GM21717 (cell line): ENCODE results near the gene RNF223.

Experiments
- ATAC-seq: cut with Tn5 transposase; IDR thresholded peaks from one replicate; pipeline ENCODE4 v1.9.1; 2021; ENCODE audit warnings: mild to moderate bottlenecking, moderate library complexity; ENCODE audit not compliant: unreplicated experiment

The RNF223 gene

DNA sequence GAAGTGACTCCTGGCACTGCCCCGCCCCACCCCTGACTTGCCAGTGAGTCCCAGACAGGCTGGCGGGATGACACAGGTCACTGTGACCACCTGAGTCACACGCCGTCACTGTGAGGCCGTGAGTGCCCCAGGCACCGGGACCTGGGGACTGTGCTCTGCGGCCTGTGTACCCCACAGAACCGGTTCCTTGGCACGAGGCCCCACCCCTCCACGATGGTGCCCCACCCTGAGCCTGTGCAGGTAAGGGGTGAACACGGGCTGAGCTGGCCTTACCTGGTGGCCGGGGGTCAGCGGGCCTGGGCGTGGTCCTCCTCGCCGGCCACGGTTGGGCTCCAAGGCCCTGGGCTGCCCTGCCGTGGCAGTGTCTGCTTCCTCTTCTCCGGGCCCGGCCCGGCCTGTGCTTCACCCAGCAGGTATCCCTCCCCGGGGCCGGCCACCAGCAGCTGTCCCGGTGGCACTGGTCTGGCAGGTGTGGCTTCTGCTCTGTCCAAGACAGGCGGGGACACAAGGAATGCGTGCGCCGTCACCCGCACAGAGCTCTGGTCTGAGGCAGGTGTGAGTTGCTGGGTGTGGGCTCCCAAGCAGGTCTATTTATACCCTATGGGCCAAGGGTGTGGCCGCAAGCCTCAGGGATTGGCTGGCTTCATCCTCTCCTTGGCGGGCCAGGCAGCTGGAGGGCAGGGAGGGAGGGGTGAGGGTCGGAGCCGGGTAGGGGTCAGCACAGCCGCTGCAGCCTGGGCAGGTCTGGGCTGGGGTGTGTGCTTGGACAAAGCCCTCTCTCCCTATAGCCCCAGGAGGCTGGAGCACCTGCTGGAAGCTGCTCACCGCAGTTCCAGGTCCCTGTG is at the start of gene RNF223:
Gene RNF223, minus strand, starts transcription at position 564 of the 845 bp plus-strand sequence. CDS start 1,740 bp downstream, outside the sequence.
- ATAC-seq = no peak

DNA sequence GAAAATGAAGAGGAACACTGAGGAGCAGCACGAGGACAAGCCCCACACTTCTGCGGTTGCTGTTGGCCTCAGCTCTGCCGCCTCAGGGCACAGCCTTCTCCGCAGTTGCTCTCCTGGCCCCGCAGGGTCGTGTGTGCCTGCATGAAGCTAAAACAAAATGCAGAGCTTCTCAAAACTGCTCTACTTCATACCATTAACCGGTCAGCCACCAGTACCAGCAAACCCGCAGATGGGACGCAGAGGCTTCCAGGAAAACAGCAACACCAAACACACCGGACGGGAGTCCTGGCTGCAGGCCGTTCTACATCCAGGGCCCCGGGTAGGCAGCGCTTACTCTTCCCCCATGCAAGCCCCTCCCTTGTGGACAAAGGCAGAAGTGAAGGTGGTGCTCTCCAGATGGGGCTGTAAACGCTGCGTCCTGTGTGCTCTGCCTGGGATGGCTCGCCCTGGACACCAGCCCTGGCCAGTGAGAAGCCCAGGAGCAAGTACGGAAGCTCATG is 48.9 kb upstream of the RNF223 start:
- ATAC-seq = no peak

- no peak for ATAC-seq
These were observed 48.1 kb upstream of the RNF223 start for GRCh38 chr1:1122078-1122811.

GRCh38 chr1:1121611-1122077 is 47.5 kb upstream of the RNF223 start:
- ATAC-seq = no peak

DNA sequence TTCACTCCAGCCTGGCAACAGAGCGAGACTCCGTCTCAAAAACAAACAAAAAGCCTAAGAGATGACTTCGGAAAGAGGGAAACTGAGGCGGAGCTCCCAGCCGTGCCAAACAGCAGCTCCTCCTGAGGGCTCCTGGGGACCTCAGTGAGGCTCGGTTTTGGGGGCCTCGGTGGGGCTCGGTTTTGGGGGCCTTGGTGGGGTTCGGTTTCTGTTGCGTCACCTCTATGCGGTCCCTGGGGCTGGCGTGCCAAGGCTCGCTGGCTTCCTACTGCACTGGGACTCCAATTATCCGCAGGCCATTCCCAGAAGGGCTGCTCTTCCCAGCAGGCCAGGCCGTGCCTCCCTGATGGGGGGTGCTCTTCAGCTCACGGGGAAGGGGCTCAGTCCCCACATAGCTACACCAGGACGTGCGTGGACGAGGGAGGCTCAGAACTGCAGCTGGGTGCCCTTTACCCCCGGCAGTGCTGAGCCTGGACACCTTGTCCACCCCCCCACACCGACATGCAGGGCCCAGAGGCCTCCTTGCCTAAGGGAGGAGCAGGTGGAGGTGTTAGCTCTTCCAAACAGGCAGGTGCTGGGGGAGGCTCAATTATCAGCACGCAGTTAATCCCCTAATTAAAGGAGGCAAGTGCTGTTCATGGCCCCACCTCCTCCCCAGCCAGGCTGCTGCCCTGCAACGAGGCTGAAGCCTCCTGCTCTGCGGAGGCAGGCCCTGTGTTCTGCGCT is 46.9 kb upstream of the RNF223 start:
- ATAC-seq = no peak

DNA sequence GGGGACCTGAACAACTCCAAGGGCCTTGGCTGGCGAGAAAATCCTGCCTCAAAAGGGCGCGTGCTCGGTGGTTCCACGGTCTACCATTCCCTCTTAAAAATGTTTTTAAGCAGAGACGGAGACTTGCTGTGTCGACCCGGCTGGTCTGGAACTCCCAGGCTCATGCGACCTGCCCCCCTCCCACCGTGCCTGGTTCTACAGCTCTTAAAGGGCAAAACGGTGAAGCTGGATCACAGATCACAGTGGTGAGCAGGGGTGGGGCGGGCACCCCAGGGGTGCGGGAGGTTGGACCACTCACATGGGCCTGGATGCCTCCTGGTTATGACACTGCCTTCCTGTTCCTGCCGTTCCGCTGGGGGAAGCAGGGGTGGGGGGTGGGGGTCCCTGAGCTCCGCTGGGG is 46.0 kb upstream of the RNF223 start:
- ATAC-seq = no peak

GRCh38 chr1:1119272-1119890 is 45.3 kb upstream of the RNF223 start:
- ATAC-seq = no peak

DNA sequence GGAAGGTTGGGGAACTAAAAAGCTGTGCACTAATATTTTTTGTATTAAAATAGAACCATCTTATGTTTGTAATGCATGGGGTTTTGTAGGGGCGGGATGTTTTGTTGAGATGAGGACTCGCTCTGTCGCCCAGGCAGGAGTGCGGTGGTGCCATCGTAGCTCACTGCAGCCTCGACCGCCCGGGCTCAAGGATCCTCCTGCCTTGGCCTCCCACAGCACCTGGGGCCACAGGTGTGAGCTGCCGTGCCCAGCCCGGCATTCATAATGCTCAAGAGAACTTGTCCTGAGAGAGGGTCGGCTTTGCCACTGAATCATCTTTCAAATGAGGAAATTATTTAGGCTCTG is 44.7 kb upstream of the RNF223 start:
- ATAC-seq = no peak

DNA sequence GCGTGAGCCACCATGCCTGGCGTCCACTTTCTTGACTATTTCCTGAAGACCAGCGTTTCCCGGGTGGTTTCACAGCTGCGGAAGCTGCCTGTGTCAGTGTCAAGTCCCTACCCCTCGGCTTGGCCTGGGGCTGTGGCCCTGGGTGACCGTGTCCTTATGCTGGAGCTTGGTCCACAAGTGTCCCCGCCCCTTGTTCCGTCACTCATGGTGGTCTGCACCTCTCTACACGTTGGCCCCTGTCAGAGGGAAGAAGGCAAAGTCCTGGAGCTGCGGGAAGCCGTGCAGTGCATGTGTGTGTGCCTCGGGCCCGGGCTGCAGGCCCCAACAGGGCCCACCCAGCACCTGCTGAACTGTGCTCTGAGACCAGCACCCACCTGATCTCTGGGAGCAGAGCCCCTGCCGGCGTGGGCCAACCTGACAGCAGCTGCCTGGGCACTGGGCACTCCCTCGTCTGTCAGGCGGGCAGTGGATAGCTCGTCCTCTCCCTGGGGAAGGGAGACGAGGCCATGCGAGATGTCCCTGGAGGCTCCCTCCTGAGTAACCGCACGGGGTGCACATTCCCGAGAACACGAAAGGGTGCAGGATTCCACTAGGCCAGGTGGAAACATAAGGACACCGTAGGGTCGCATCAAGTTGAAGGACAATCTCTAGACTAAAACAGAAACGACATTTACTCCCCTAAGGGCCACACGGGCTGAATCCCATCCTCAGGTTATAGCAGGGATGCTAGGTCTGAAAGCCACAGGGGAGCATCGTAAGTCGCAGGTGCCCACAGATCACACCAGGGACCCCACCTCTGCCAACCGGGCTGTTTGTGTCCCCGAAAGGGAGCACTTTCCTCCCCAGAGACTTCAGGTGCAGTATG is 44.1 kb upstream of the RNF223 start:
- no peak for ATAC-seq

- no peak for ATAC-seq
These were observed 43.3 kb upstream of the RNF223 start for GRCh38 chr1:1117469-1117831.

- no peak for ATAC-seq
These were observed 42.8 kb upstream of the RNF223 start for GRCh38 chr1:1116701-1117468.

DNA sequence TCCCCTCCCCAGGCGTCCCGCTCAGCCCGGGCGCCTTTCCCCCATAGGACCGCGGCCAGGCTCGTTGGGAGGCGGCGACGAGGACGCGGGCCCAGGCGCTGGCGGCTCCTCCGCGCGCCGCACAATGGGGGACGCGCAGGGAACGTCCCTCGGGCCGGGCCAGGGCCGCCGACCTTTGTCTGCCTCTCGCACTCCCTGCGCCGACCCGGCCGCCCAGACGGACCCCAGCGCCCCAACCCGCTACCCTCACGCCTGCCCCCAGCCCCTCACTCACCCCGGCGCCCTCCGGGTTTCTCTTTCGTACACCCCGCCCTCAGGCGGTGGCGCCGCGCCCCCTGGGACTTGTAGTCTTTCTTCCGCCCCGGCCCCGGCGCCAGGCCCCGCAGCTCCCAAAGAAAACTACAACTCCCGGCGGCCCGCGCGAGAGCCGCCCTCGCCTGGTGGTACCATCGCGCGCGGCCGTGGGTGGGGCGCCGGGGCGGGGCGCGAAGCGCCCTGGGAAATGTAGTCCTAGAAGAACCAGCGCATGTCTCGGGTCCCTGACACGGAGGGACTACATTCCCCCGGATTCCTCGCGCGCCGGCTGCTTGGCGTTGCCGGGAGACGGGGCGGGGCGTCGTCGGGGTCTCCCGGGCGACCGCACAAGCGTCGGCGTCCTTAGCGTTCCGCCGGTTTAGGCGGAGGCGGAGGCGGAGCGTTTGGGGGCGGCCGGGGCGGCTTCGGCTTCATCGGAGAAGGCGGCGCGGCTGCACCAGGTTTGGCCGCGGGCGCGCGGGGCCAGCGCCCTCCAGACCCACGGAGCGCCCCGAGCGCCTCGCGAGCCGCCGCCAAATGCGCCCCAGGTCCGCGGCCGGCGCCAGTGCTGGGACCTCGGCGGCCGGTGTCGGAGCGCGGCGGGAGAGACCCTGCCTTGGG is 41.9 kb upstream of the RNF223 start, which contains the start of gene C1orf159:
Gene C1orf159, minus strand, starts transcription at position 304 of the 915 bp plus-strand sequence. CDS start 24,546 bp downstream, outside the sequence.
- ATAC-seq = peak; percentile 85

- no peak for ATAC-seq
These were observed 41.2 kb upstream of the RNF223 start for GRCh38 chr1:1115136-1115785.

DNA sequence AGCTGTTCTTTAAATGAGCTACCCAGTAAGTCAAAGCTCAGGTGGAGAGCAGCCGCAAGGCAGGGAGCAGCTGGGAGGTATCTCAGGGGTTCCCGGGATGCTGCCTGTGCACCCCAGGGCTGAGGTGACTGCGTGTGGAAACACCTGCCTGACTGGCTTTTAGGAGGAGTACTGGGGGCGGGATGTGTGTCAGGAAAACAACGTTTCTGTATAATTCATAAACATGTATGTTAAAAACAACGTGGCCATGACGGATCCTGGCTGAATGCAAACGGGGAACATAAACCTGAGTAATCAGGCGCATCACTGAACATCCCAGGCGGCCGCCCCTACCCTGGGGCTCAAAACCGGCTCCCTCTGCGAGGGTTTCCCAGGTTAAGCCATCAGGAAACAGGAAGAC is 40.3 kb upstream of the RNF223 start:
- no peak for ATAC-seq

- no peak for ATAC-seq
These were observed 38.3 kb upstream of the RNF223 start for GRCh38 chr1:1112237-1112985.

GRCh38 chr1:1111516-1112236 is 37.6 kb upstream of the RNF223 start:
- no peak for ATAC-seq
